SIG-M5 treated with dmso at 0.1 percent for 504 hours (cell line): Measurements from ENCODE around the gene FAM72B.
"Not testable (repeated sequence)": the region's sequence is repeated elsewhere in the genome, so short reads cannot be mapped to it uniquely, and the experiment has no call there.

Experiments used
- DNase-seq: peaks from one replicate; lab custom pipeline; 2025; ENCODE audit not compliant: unreplicated experiment; lab: John Stamatoyannopoulos, UW

FAM72B gene

GRCh38 chr1:121200985-121201981, 17.1 kb upstream of the FAM72B start:
- DNase-seq: not testable (repeated sequence)

- DNase-seq: not testable (repeated sequence)
Observed at GRCh38 chr1:121200232-121200631, 16.1 kb upstream of the FAM72B start.

GRCh38 chr1:121199763-121200162, 15.6 kb upstream of the FAM72B start:
- not testable (repeated sequence) for DNase-seq

GRCh38 chr1:121197095-121197882, 13.1 kb upstream of the FAM72B start:
- not testable (repeated sequence) for DNase-seq

- not testable (repeated sequence) for DNase-seq
Observed at GRCh38 chr1:121192512-121192911, 8.4 kb upstream of the FAM72B start.

GRCh38 chr1:121187914-121188313, 3.8 kb upstream of the FAM72B start:
- DNase-seq: not testable (repeated sequence)

- DNase-seq: not testable (repeated sequence)
Observed at GRCh38 chr1:121186191-121186590, 2.1 kb upstream of the FAM72B start.

- DNase-seq: not testable (repeated sequence)
Observed at GRCh38 chr1:121185140-121185708, 1.1 kb upstream of the FAM72B start.

GRCh38 chr1:121183867-121184266, 273 bp downstream of the FAM72B start:
- not testable (repeated sequence) for DNase-seq

GRCh38 chr1:121178197-121178596, 5.9 kb downstream of the FAM72B start:
- DNase-seq: not testable (repeated sequence)

- DNase-seq: not testable (repeated sequence)
Observed at GRCh38 chr1:121176649-121177048, 7.5 kb downstream of the FAM72B start.

- not testable (repeated sequence) for DNase-seq
Observed at GRCh38 chr1:121168152-121168668, 15.9 kb downstream of the FAM72B start.

GRCh38 chr1:121167225-121167738, 16.9 kb downstream of the FAM72B start:
- not testable (repeated sequence) for DNase-seq

GRCh38 chr1:121165296-121165695, 18.8 kb downstream of the FAM72B start:
- DNase-seq: peak; percentile 42

GRCh38 chr1:121163850-121164757, 20.0 kb downstream of the FAM72B start:
- DNase-seq: peak; percentile 47

- DNase-seq: not testable (repeated sequence)
Observed at GRCh38 chr1:121161199-121161901, 22.8 kb downstream of the FAM72B start.

GRCh38 chr1:121160118-121160517, 24.0 kb downstream of the FAM72B start:
- DNase-seq: peak; percentile 40

- DNase-seq: not testable (repeated sequence)
Observed at GRCh38 chr1:121157609-121158008, 26.5 kb downstream of the FAM72B start.
